ENCODE measurements around the gene HIVEP3.

HIVEP3 gene

GRCh38 chr1:41762251-41762650 is 156.5 kb downstream of the HIVEP3 start:
- no peak for DNase-seq (ENCODE audit: low read depth)

- peak; percentile 80 for DNase-seq (ENCODE audit: low read depth)
These were observed 159.7 kb downstream of the HIVEP3 start for GRCh38 chr1:41758904-41759548.

DNA sequence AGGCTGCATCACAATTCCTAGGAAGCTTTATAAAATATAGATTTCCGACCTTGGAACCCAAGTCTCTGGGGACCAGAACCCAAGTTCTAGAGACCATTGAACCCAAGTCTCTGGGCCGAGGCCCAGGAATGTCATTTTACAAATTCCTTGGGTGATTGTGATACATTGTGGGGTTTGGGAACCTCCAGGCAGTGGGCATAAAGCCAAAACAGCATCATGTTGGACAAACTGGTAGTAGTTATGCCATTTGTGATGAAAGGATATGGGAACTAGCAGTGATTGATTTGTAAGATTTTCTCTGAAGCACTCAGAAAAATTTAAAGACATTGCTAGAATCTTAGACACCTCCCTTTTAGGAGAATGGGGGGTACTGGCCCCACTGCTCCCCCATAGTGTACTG is 160.2 kb downstream of the HIVEP3 start:
- DNase-seq (ENCODE audit: low read depth), result no peak

- no peak for DNase-seq (ENCODE audit: low read depth)
These were observed 164.2 kb downstream of the HIVEP3 start for GRCh38 chr1:41754540-41754939.

DNA sequence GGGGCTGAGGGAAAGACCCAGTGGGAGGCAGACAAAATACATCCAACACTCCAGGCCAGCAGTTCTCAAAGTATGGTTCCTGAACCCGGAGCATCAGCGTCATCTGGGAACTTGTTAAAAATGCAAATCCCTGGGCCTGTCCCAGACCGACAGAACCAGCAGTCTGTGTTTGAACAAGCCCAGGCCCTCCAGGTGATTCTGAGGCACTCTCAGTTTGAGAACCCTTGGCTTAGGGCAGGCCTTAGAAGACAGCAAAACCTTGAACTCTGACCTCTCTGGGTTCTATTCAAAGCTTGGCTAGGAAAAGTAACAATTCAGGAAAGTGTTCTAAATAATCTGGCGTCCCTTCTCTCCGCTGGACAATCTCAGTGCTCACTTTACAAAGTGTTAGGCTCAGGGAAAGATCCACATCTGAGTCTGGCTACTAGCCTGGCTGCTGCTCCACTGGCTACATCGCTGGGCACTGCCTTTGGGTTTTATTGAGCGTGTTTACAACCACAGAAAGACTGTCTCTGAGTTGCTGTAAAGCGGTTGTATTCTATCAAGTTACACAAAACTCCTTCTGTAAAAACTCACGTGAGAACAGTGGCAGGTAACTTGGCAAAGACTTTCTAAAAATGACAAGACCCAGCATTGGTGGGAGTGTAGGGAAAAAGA is 166.1 kb downstream of the HIVEP3 start:
- DNase-seq (ENCODE audit: low read depth), result no peak

- no peak for DNase-seq (ENCODE audit: low read depth)
These were observed 166.8 kb downstream of the HIVEP3 start for GRCh38 chr1:41751804-41752513.

DNA sequence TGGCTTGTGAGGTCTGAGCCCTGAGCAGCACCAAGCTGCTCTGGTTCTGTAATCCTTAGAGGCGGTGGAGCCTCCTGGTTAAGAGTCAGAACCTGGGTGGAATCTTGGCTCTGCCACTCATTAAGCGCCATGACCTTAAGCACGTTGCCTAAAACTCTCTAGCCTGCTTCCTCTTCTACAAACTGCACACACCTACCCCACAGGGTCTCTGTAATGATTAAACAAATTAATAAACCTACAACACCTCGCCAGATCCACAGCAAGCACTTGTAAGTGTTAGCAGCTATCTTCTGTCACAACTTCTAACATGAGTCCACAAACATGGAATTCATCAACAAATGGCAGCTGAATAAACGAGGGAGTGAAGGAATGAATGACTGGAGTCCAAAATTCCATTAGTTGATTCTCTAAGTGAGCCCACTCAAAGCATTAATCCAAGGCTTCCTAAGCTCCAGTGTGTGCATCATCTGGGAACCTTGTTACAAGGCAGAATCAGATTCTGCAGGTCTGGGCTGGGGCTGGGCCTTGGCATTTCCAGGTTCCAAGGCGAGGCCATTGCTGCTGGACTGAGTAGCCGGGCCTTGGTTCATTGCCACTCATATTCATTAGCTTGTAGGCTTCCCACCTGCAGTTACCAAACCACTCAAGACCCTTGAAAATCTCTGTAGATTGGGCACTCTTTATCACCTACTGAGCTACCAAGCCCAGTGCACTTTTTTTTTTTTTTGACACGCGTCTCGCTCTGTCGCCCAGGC is 168.6 kb downstream of the HIVEP3 start:
- no peak for DNase-seq (ENCODE audit: low read depth)

DNA sequence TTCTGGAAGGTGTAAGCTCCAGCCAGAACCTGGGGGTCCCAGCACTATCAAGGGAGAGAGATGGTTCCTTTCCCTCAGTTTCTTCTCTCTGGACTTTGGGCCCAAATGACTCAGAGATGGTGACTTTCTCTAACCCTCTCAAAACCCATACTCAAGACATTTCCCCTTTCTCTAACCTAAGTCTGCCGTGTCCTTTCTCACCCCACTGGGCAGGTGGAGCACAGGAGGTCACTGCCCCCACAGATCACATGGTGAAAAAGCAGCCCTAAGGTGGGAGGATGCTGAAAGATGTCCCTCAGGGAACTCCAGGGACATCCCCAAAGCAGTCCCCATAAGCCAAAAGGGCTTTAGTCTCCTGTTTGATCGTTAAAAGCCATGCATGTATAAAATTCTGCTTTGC is 173.7 kb downstream of the HIVEP3 start:
- no peak for DNase-seq (ENCODE audit: low read depth)

- DNase-seq (ENCODE audit: low read depth), result no peak
These were observed 175.4 kb downstream of the HIVEP3 start for GRCh38 chr1:41743366-41743765.

- peak; percentile 33 for DNase-seq (ENCODE audit: low read depth)
These were observed 176.5 kb downstream of the HIVEP3 start for GRCh38 chr1:41742219-41742618.

- no peak for DNase-seq (ENCODE audit: low read depth)
These were observed 177.5 kb downstream of the HIVEP3 start for GRCh38 chr1:41741244-41741643.

DNA sequence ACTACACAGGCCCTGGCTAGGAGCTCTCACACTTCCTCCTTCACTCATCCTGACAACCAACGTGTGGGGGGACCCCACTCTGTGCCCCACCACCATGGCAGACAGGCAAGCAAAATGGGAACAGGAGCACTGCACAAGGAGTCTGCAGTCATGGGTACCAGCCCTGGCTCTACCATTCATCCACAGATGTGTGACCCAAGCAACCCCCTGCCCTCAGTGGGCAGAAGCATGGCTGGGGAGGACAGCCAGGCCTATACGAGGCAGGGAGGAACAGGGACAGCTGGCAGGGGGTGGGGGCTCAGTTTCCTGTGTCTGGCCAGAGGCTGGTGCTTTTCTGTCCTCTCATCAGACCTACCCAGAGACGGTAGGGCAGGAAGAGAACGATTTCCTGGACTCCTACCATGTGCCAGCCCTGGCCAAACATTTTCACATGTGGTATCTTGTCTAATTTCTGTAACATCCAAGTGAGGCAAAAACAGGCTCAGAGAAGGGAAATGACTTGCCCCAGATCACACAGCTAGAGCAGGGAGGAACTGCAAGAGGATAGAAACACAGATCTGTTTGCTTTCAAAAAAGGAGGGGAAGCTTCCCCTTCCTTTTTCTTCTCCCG is 178.0 kb downstream of the HIVEP3 start:
- DNase-seq (ENCODE audit: low read depth), result no peak

DNA sequence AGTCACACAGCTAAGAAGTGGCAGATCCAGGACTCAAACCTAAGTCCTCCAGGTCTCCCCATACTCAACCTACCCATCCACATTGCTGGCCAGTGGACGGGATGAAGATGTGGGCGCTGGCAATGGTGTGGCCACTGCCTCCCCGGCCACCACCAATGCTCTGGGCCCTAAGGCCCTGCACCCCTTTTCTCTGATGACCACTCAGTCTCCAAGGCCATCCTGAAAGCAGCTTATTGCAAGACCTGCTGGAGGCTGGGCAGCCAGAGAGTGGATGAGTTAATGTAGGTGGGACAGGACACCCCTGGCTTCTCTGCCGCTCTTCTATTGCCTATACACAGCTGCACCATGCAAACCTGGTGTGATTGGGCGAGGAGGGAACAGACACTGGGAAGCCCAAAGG is 178.7 kb downstream of the HIVEP3 start:
- no peak for DNase-seq (ENCODE audit: low read depth)

GRCh38 chr1:41739061-41739955 is 179.4 kb downstream of the HIVEP3 start:
- DNase-seq (ENCODE audit: low read depth), result peak; percentile 70

- no peak for DNase-seq (ENCODE audit: low read depth)
These were observed 180.2 kb downstream of the HIVEP3 start for GRCh38 chr1:41738475-41738874.

DNA sequence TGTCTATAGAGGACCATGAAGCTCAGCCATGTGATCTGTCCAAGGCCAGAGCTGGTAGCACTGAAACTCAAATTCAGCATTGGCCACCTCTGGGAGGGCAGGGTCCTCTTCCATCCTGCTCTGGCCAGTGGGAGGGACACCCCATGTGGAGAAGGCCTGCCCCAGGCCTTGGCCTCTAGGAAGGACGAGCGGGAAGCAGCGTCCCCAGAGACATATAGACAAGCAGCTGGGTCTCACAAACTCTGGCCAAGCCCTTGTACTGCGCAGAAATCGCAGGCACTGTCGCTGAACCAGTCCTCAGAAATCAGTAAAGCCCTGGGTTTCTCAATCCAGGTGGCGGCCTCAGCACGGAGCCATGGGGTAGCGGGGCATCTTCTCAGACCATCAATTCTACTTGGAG is 180.7 kb downstream of the HIVEP3 start:
- no peak for DNase-seq (ENCODE audit: low read depth)

- DNase-seq (ENCODE audit: low read depth), result no peak
These were observed 183.0 kb downstream of the HIVEP3 start for GRCh38 chr1:41735631-41736260.

- no peak for DNase-seq (ENCODE audit: low read depth)
These were observed 183.6 kb downstream of the HIVEP3 start for GRCh38 chr1:41735139-41735538.

DNA sequence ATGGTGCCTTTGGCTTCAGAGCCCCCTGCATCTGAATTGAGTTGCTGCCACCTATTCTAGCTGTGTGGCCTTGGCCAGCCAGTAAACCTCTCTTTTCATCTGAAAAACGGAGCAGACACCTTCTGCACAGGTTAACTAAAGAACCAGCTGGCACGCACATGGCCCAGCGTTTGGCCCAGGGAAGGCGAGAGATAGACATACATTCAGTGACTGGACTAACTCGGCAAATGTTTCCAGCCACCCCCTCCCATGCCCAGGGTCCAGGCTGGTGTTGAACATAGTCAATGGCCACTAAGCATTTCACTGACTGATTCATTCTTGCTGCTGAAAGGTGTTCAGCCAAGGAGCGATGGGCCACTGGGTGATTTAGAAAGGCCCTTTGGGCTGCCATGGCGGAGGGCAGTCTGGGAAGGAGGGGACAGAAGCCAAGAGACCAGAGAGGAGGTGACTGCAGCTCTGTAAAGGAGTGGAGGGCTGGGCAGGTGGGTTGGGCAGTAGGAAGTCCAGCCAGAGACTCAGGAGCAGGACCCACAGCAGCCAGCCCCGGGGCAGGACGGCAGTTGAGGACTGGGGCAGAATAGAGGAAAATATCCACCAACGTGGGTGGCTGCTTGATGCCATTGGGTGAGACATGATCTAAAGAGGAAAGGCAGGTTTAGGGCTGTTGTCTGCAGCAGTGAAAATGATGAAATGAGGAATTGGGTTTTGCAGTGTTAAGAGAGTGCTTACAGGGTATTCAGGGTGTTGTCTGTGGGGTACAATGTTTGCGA is 184.3 kb downstream of the HIVEP3 start:
- DNase-seq (ENCODE audit: low read depth), result no peak

DNA sequence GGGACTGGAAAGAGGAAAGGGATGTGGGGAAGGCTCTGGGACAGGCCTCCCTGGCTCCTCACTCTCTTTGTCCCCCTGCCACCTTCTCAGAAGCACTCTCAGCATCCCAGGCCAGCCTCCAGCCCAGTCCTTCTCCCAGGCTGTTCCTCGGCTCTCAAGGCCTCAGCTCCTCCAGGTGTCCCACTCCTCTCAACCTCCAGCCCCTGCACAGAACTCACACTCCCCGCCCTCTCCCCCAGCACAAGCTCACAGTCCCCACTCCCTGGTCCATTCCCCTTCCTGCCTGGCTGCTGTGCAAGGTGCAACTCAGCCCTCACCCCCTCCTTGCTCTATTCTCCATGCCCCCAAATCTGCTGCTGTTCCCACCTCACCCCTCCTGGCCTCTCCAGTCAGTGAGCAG is 185.0 kb downstream of the HIVEP3 start:
- DNase-seq (ENCODE audit: low read depth), result no peak
